Activated T-cell treated with anti-CD3 and anti-CD28 coated beads, Interleukin-2, amount 50 U/mL, for 24 hours (primary cell): Measurements from ENCODE around the gene CFD.

Experiments
- DNase-seq: peaks from one replicate; pipeline ENCODE4 v3.0.0-alpha.2; 2020
- H3K27ac Mint-ChIP-seq: 2 replicates; pipeline ENCODE4 v1.8.0; 2020; ENCODE audit warnings: mild to moderate bottlenecking, mixed read lengths
- H3K27me3 Mint-ChIP-seq: 2 replicates; pipeline ENCODE4 v1.8.0; 2020; ENCODE audit warnings: mixed read lengths
- H3K36me3 Mint-ChIP-seq: 2 replicates; pipeline ENCODE4 v1.8.0; 2020; ENCODE audit warnings: low read depth, mixed read lengths
- H3K4me1 Mint-ChIP-seq: 2 replicates; pipeline ENCODE4 v1.8.0; 2020; ENCODE audit warnings: low read depth, mixed read lengths
- H3K4me3 Mint-ChIP-seq: 2 replicates; pipeline ENCODE4 v1.8.0; 2020; ENCODE audit warnings: mild to moderate bottlenecking, moderate library complexity, mixed read lengths
- H3K9me3 Mint-ChIP-seq: 2 replicates; pipeline ENCODE4 v1.8.0; 2020; ENCODE audit warnings: mixed read lengths

The CFD gene

GRCh38 chr19:858868-859843, at the start of gene CFD:
CFD (plus strand) TSS chr19:859664; CDS start chr19:859690, 26 bp downstream.
- no peak for DNase-seq
- peak within 1 kb of the TSS; percentile 41 for H3K4me3 Mint-ChIP-seq
- peaks cover 12% of the 10 kb centered on the region for H3K27me3 Mint-ChIP-seq
- H3K9me3 Mint-ChIP-seq, result no peaks in the 10 kb centered on the region
- no peaks in the 10 kb centered on the region for H3K36me3 Mint-ChIP-seq
- H3K4me1 Mint-ChIP-seq, result peaks cover 14% of the 10 kb centered on the region
- H3K27ac Mint-ChIP-seq, result no peak within 1 kb of the TSS

- Mint-ChIP-seq H3K4me1 (no peaks in the 10 kb centered on the region), H3K27ac (peak overlapping the region; percentile 67), H3K36me3 (peaks cover 71% of the 10 kb centered on the region), H3K9me3 (no peaks in the 10 kb centered on the region), H3K4me3 (peak overlapping the region; percentile 38), H3K27me3 (no peaks in the 10 kb centered on the region)
- no peak for DNase-seq
Measured at GRCh38 chr19:810077-810855, 49.2 kb upstream of the CFD start.

- no peak overlapping the region for H3K27ac Mint-ChIP-seq
- H3K36me3 Mint-ChIP-seq, result peaks cover 71% of the 10 kb centered on the region
- no peak for DNase-seq
- peaks cover 2% of the 10 kb centered on the region for H3K9me3 Mint-ChIP-seq
- no peaks in the 10 kb centered on the region for H3K27me3 Mint-ChIP-seq
- H3K4me3 Mint-ChIP-seq, result no peak overlapping the region
- no peaks in the 10 kb centered on the region for H3K4me1 Mint-ChIP-seq
Measured at GRCh38 chr19:810883-811489, 48.5 kb upstream of the CFD start.

- DNase-seq, result no peak
- H3K4me1 Mint-ChIP-seq, result no peaks in the 10 kb centered on the region
- no peak overlapping the region for H3K27ac Mint-ChIP-seq
- H3K4me3 Mint-ChIP-seq, result no peak overlapping the region
- peaks cover 5% of the 10 kb centered on the region for H3K9me3 Mint-ChIP-seq
- H3K27me3 Mint-ChIP-seq, result no peaks in the 10 kb centered on the region
- peaks cover 73% of the 10 kb centered on the region for H3K36me3 Mint-ChIP-seq
Measured at GRCh38 chr19:811506-812048, 47.9 kb upstream of the CFD start.

GRCh38 chr19:812049-812746, 47.3 kb upstream of the CFD start:
- no peak overlapping the region for H3K4me3 Mint-ChIP-seq
- H3K27ac Mint-ChIP-seq, result peak overlapping the region; percentile 47
- H3K4me1 Mint-ChIP-seq, result no peaks in the 10 kb centered on the region
- H3K36me3 Mint-ChIP-seq, result peaks cover 68% of the 10 kb centered on the region
- H3K27me3 Mint-ChIP-seq, result no peaks in the 10 kb centered on the region
- no peak for DNase-seq
- peaks cover 6% of the 10 kb centered on the region for H3K9me3 Mint-ChIP-seq

GRCh38 chr19:812747-813218, 46.7 kb upstream of the CFD start:
- Mint-ChIP-seq H3K4me3 (no peak overlapping the region), H3K9me3 (peaks cover 6% of the 10 kb centered on the region), H3K36me3 (peaks cover 62% of the 10 kb centered on the region), H3K27ac (no peak overlapping the region), H3K4me1 (no peaks in the 10 kb centered on the region), H3K27me3 (no peaks in the 10 kb centered on the region)
- DNase-seq, result no peak

GRCh38 chr19:813219-814151, 46.0 kb upstream of the CFD start:
- no peak overlapping the region for H3K4me3 Mint-ChIP-seq
- no peaks in the 10 kb centered on the region for H3K27me3 Mint-ChIP-seq
- peaks cover 58% of the 10 kb centered on the region for H3K36me3 Mint-ChIP-seq
- no peak for DNase-seq
- H3K27ac Mint-ChIP-seq, result peak overlapping the region; percentile 29
- no peaks in the 10 kb centered on the region for H3K4me1 Mint-ChIP-seq
- H3K9me3 Mint-ChIP-seq, result peaks cover 6% of the 10 kb centered on the region

GRCh38 chr19:814152-815078, 45.0 kb upstream of the CFD start:
- peak; percentile 50 for DNase-seq
- Mint-ChIP-seq H3K4me1 (no peaks in the 10 kb centered on the region), H3K4me3 (peak overlapping the region; percentile 28), H3K27me3 (no peaks in the 10 kb centered on the region), H3K27ac (peak overlapping the region; percentile 79), H3K9me3 (peaks cover 6% of the 10 kb centered on the region), H3K36me3 (peaks cover 50% of the 10 kb centered on the region)

GRCh38 chr19:815079-815774, 44.2 kb upstream of the CFD start:
- no peak for DNase-seq
- Mint-ChIP-seq H3K27me3 (no peaks in the 10 kb centered on the region), H3K27ac (peak overlapping the region; percentile 81), H3K4me1 (no peaks in the 10 kb centered on the region), H3K4me3 (peak overlapping the region; percentile 28), H3K9me3 (peaks cover 6% of the 10 kb centered on the region), H3K36me3 (peaks cover 42% of the 10 kb centered on the region)

- Mint-ChIP-seq H3K27ac (peak overlapping the region; percentile 81), H3K9me3 (peaks cover 6% of the 10 kb centered on the region), H3K4me3 (no peak overlapping the region), H3K36me3 (peaks cover 36% of the 10 kb centered on the region), H3K4me1 (no peaks in the 10 kb centered on the region), H3K27me3 (no peaks in the 10 kb centered on the region)
- no peak for DNase-seq
Measured at GRCh38 chr19:815775-816499, 43.5 kb upstream of the CFD start.

- Mint-ChIP-seq H3K27ac (no peak overlapping the region), H3K36me3 (peaks cover 33% of the 10 kb centered on the region), H3K4me3 (no peak overlapping the region), H3K9me3 (peaks cover 6% of the 10 kb centered on the region), H3K27me3 (no peaks in the 10 kb centered on the region), H3K4me1 (no peaks in the 10 kb centered on the region)
- no peak for DNase-seq
Measured at GRCh38 chr19:816500-816857, 43.0 kb upstream of the CFD start.
